Nephron (organoid): Measurements from ENCODE around the gene TNFRSF6B.

Experiments used
- H3K27ac Mint-ChIP-seq, 3 experiments: 2 replicates each; pipeline ENCODE4 v1.8.0; 2020; ENCODE audit warnings: mixed read lengths in 3 of 3, mild to moderate bottlenecking in 2 of 3, moderate library complexity in 1 of 3
- H3K27me3 Mint-ChIP-seq: 2 replicates; pipeline ENCODE4 v1.8.0; 2021; ENCODE audit warnings: low read depth, mild to moderate bottlenecking, moderate library complexity, mixed read lengths
- H3K36me3 Mint-ChIP-seq: 2 replicates; pipeline ENCODE4 v1.8.0; 2020; ENCODE audit warnings: low read depth, mixed read lengths
- H3K4me1 Mint-ChIP-seq: 2 replicates; pipeline ENCODE4 v1.8.0; 2020; ENCODE audit warnings: mixed read lengths
- H3K4me3 Mint-ChIP-seq, 3 experiments: 2 replicates each; pipeline ENCODE4 v1.8.0; 2020; ENCODE audit warnings: mild to moderate bottlenecking in 3 of 3, mixed read lengths in 3 of 3, moderate library complexity in 2 of 3
- H3K9me3 Mint-ChIP-seq: 2 replicates; pipeline ENCODE4 v1.8.0; 2020; ENCODE audit warnings: mixed read lengths
- CTCF ChIP-seq, 3 experiments: fragments of 200-600 bp; sonication (generic); IDR thresholded peaks; one replicate each; pipeline ENCODE4 v1.5.0; 2021; ENCODE audit warnings: antibody characterized with exemption in 3 of 3; ENCODE audit not compliant: unreplicated experiment in 3 of 3

The TNFRSF6B gene

GRCh38 chr20:63675681-63676368 lies 20.6 kb upstream of the TNFRSF6B start:
- Mint-ChIP-seq H3K36me3 (peaks cover 29% of the 10 kb centered on the region), H3K4me3 (no peak overlapping the region), H3K4me1 (no peaks in the 10 kb centered on the region), H3K9me3 (no peaks in the 10 kb centered on the region), H3K27ac (no peak overlapping the region), H3K27me3 (no peaks in the 10 kb centered on the region)
- TF ChIP-seq CTCF (IDR thresholded peaks at IDR 0.05; ENCODE audit: unreplicated experiment in 3 of 3) = no peak

- no peaks in the 10 kb centered on the region for H3K4me1 Mint-ChIP-seq
These were observed 18.4 kb upstream of the TNFRSF6B start for GRCh38 chr20:63678071-63678470.

GRCh38 chr20:63678667-63679465 lies 17.6 kb upstream of the TNFRSF6B start:
- H3K9me3 Mint-ChIP-seq = no peaks in the 10 kb centered on the region
- peak overlapping the region in 1 of 3 experiments; percentile 27 for H3K4me3 Mint-ChIP-seq
- peaks cover 30% of the 10 kb centered on the region for H3K36me3 Mint-ChIP-seq
- H3K27me3 Mint-ChIP-seq = no peaks in the 10 kb centered on the region
- no peaks in the 10 kb centered on the region for H3K4me1 Mint-ChIP-seq
- H3K27ac Mint-ChIP-seq = peak overlapping the region in 2 of 3 experiments; percentile 63 to 71
- no peak for TF ChIP-seq CTCF (IDR thresholded peaks at IDR 0.05; ENCODE audit: unreplicated experiment in 3 of 3)

More at GRCh38 chr20:63678071-63678470, 18.4 kb upstream of the TNFRSF6B start:
- H3K36me3 Mint-ChIP-seq = peaks cover 29% of the 10 kb centered on the region
- no peak for TF ChIP-seq CTCF (IDR thresholded peaks at IDR 0.05; ENCODE audit: unreplicated experiment in 3 of 3)
- H3K27ac Mint-ChIP-seq = peak overlapping the region in 2 of 3 experiments; percentile 63 to 71
- no peaks in the 10 kb centered on the region for H3K9me3 Mint-ChIP-seq
- H3K27me3 Mint-ChIP-seq = no peaks in the 10 kb centered on the region
- no peak overlapping the region for H3K4me3 Mint-ChIP-seq

- TF ChIP-seq CTCF (IDR thresholded peaks at IDR 0.05; ENCODE audit: unreplicated experiment in 3 of 3) = no peak
- Mint-ChIP-seq H3K4me1 (no peaks in the 10 kb centered on the region), H3K4me3 (no peak overlapping the region), H3K36me3 (peaks cover 30% of the 10 kb centered on the region), H3K27me3 (no peaks in the 10 kb centered on the region), H3K27ac (no peak overlapping the region), H3K9me3 (no peaks in the 10 kb centered on the region)
These were observed 16.6 kb upstream of the TNFRSF6B start for GRCh38 chr20:63679799-63680305.

GRCh38 chr20:63680427-63680826 lies 16.0 kb upstream of the TNFRSF6B start:
- H3K9me3 Mint-ChIP-seq = no peaks in the 10 kb centered on the region
- H3K27me3 Mint-ChIP-seq = no peaks in the 10 kb centered on the region
- TF ChIP-seq CTCF (IDR thresholded peaks at IDR 0.05; ENCODE audit: unreplicated experiment in 3 of 3) = no peak
- no peak overlapping the region for H3K27ac Mint-ChIP-seq
- no peak overlapping the region for H3K4me3 Mint-ChIP-seq
- no peaks in the 10 kb centered on the region for H3K4me1 Mint-ChIP-seq
- H3K36me3 Mint-ChIP-seq = peaks cover 26% of the 10 kb centered on the region
